NCI-H2196 treated with DMSO at 0.1 percent for 48 hours (cell line): ENCODE results near the gene MAU2.

Experiments
- DNase-seq: peaks from one replicate; lab custom pipeline; 2025; ENCODE audit not compliant: unreplicated experiment; lab: John Stamatoyannopoulos, UW

Gene MAU2

GRCh38 chr19:19407633-19407930 lies 87.0 kb downstream of the MAU2 start:
- DNase-seq: no peak
